Dermis microvascular lymphatic vessel endothelial cell (primary cell): Measurements from ENCODE around the gene DRD2. TPM values are rescaled to one million over a fixed set of nuclear protein-coding genes. Genes with fewer than 3 reads are reported as not detected.
"Not testable (repeated sequence)": the region's sequence is repeated elsewhere in the genome, so short reads cannot be mapped to it uniquely, and the experiment has no call there.

ENCODE experiments used
- DNase-seq, 2 donors: peaks; one replicate each; pipeline versions ENCODE4 v3.0.0 to v3.0.0-alpha.2; 2010; ENCODE audit warnings: low read depth in 2 of 2
- total RNA-seq: library from RNA; depleted of rRNA; stranded (reverse); fragments of >200 nt; gene quantifications from 2 replicates; pipeline ENCODE4 v1.2.1, GENCODE V29; 2014

DRD2 gene
- not detected in 2 replicates for total RNA-seq

GRCh38 chr11:113475160-113475761, at the start of gene DRD2:
Gene DRD2, minus strand, starts transcription at chr11:113475398. Its CDS starts 50,747 bp downstream, at chr11:113424651.
- DNase-seq: no peak

- not testable (repeated sequence) for DNase-seq
Measured at GRCh38 chr11:113523906-113524305, 48.7 kb upstream of the DRD2 start.

- DNase-seq: no peak
Measured at GRCh38 chr11:113521737-113522517, 46.7 kb upstream of the DRD2 start.

DNA sequence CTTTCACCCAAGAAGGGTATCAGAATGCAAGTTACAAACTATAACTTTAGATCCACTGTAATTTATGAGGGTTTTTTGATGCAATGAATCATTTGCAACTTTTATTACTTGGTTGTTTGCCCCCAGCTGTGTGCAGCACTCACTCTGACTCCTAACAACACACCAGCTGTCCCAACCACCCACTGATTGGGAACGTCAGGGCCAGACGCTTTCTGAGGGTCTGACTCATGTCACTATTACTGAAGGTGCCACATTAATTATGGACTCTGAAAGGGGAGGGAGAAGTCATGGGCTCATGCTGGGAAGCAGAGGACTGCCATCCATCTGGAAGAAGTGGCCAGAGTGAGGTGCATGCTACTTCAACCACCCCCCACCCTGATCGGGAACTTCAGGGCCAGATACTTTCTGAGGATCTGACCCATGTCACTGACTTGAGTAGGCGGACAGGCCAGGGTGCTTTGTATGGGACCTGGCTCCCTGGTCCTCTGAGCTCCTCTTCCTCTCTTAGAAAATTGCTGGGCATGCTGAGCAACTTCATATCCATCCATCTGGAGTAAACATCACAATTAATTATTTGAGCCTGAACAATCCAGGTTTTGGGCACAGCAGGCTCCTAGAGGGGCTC, 44.9 kb upstream of the DRD2 start:
- no peak for DNase-seq

DNA sequence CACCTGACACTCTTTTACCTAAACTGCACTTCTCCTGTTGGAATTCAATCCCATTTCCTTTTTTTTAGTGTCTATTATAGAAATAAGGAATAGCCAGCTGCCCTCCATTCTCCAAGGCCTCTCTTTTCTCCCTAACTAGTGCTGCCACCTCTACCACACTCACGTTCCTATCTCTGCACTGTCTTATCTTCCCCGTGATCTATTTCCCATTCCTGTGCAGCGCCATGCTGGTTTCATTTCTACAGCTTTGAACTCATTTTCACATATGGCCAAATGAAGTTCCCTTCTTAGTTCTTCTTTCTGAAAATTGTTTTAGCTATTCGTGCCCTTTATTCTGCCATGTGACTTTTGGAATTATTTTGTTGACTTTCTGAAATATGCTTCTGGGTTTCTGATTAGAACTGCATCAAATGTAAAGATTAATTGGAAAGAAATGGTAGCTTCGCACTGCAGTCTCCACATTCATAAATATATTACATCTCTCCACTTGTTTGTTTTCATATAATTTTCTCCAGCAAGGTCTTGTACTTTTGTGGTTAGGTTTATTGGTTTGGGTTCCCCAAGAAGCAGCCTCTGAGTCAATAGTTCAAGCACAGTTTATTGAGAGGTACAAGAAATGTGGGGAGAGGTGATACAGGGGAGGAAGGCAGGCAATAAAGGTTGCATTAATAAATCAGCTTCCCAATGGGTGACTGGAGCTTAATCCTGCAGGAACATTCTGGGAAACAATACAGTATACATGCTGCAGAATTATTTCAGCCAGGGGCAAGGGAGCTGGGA, 43.7 kb upstream of the DRD2 start:
- no peak for DNase-seq

DNA sequence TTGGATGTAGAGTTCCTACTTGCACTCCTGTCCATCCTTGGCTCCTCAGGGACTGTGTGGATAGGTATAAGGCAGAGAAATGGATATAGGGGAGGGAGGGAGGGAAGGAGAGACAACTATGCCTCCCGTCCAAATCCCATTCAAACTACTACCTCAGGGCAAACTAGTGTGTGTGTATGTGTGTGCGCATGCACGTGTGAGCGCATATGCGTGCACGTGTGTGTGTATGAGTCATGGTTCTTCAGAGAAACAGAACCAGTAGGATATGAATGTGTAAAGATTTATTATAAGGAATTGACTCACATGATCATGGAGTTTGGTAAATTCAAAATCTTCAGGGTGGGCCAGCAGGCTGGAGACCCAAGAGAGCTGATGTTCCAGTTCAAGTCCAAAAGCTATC, 42.2 kb upstream of the DRD2 start:
- no peak for DNase-seq

- no peak for DNase-seq
Measured at GRCh38 chr11:113514856-113515255, 39.7 kb upstream of the DRD2 start.

- DNase-seq: no peak
Measured at GRCh38 chr11:113507341-113507740, 32.1 kb upstream of the DRD2 start.

DNA sequence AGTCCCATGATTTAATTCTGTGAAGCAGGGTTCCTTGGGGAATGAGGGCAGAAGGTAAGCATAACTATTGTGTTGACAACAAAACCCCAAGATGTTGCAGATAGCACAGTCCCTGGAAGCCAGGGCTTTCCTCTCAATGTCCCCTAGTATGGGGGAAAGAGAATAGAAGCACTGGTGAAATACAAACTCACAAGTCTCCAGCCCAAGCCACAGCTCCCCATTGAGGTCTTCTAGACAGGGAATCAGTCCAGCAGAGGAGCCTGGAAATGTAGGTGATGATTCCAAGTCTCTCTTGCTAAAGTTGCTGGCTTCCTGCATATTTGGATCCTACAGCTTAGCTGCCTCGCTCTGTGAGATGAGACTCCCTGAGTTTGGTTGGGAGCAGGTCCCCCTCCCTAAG, 31.7 kb upstream of the DRD2 start:
- DNase-seq: no peak

GRCh38 chr11:113506461-113506860, 31.3 kb upstream of the DRD2 start:
- no peak for DNase-seq

DNA sequence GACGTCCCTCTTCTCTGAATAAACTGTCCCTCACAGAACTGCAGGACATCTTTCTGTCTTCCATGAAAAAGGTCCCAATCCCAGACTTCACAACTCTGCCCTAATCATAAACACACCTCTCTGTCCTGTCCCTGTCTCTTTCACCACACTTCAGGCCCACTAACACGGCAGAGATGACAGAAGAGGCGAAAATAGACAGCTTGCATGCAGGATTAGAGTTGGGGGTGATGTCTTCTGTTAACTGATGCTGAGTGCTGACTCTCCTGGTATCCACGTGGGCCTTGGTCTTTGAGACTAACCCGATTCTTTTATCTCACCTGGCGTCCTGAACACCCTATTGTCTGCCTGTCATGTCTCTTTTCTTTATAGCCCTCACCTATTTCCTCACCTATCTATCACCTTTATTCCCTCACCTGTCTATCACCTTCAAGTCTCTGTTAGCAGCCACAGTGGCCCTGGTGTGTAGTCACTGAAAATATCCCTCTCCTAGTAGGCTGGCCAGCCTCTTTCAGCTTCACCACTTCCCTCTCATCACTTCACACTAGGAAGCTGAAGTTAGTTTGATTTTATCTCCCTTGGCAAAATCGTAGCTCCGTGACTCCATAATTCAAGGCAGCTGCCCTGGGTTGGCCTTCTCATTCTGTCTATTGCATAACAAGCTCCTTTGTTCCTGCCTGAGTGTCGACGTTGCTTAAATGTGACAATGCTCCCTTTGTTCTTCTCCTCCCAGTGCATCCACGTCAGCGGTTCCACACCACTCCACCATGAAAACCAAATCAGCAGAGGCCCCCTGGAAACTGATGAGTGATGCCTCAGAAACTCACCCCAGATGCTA, 30.6 kb upstream of the DRD2 start:
- no peak for DNase-seq

DNA sequence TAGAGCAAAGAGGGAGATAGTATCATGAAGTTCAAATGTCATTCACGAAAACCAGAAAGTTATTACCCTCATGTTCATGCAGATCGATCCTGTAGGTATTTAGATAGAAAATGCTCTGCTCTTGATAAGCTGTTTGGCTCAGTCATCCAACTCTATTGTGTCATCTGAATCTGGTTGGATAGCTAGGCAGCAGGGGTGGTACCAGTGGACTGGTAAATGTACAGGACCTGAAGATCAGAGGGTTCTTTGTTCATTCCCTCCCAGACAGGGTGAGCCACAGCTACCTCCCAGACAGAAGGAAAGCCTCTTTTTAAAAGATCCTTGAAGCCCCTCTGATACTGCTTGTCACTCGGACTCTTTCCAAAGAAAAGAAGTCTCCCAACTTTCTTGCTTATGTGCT, 29.8 kb upstream of the DRD2 start:
- no peak for DNase-seq

DNA sequence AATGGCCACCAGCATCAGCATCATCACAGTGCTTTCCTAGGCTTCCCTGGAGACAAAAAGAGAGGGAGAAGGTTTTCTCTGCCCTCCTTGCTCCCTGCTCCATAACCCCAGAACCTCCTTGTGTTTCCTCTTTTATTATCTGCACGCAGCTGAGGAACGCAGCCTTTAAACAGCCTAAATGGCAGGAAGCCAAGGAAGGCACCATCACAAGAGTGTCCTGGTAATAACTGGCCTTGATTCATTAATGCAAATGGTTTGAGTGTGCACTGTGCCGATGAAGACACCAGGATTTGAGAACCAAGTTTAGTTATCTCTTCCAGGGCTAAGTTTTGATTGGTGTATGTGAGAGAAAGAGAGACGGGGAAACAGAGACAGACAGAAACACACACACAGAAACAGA, 29.4 kb upstream of the DRD2 start:
- DNase-seq: no peak

- DNase-seq: no peak
Measured at GRCh38 chr11:113504071-113504470, 28.9 kb upstream of the DRD2 start.

DNA sequence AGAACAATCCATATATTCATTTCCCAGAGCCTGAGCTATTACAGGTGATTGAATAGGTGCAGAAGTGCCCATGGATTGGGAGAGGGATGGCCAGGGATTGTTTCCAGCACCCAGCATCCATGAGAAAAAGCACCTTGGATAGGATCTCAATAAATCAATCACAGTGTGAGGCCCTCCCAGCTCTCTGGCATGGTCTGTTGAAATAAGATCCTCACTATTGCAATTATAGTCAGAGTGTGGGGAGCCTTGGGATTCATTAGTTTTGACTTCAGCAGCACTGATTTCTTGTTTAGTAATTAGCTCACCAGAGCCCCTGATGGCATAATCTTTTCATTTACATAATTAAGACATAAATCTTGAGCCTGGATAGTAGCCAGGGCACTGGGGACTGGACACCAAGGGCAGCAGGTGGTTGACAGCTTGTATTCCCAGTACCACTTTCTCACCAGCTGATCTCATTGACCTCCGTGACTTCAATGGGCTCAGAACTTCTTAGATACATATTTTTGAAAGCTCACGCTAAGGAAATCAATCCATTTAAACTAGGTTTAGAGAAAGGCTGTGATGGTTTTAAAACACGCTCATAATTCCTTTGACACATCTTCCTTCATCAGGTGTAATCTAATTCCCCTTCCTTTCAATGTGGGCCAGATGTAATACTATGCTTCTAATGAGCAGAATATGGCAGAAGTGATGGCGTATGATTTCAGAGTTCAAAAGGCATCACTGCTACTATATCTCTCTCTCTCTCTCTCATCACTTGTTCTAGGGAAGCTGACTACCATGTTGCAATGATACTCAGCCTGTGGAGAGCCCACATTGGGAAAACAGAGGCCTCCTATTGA, 22.1 kb upstream of the DRD2 start:
- DNase-seq: no peak

DNA sequence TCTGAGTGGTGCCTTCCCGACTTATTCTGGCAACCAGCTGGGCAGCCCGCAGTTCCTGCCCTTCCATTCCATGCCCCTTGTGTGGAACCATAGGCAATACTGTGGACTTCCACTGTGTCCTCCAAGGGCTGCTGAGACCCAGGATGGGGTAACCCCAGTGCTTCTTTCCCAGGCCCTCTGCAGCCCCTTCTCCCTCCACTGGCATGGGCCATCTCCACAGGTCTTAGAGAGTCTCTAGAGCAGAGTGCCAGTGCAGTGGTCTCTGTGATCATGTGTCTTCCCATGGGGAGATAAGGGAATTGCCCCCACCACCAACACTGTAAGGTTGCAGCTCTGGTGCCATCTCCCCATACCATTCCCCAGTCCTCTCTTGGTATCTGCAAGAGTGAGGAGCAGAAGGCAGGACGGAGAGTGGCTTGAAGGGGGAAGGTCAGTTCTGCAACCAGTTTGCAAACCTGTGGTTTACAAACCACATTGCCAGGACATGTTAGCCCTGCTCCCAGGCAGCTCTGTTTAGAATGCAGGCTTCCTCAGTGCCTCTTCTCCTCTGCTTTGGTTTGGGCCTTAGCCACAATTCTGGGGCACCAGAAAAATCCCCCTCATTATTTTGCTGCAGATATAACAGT, 20.9 kb upstream of the DRD2 start:
- no peak for DNase-seq

GRCh38 chr11:113494021-113494420, 18.8 kb upstream of the DRD2 start:
- DNase-seq: no peak

- DNase-seq: no peak
Measured at GRCh38 chr11:113493206-113493605, 18.0 kb upstream of the DRD2 start.

DNA sequence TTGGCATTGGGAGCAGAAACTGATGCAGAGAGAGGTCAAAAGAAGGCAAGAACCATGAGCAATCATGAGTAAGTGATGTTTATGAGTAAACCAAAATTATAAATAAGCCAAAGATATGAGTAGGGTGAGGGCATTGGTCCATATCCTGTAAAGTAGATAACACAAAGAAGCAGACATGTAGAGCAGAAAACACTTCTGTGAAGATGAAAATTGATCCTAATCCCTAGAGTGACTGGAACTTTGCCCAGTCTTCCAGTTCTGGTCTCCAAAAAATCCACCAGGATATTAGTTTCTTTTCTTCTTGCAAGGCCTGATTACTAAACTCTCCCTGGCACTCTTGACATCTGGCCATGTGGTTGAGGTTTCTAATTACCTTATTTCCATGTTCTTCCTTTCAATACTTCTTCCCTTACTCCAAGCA, 13.7 kb upstream of the DRD2 start:
- DNase-seq: no peak

- no peak for DNase-seq
Measured at GRCh38 chr11:113487622-113488021, 12.4 kb upstream of the DRD2 start.
